B cell (primary cell): Measurements from ENCODE around the gene PRRC2A. TPM values are rescaled to one million over a fixed set of nuclear protein-coding genes. Genes with fewer than 3 reads are reported as not detected.

Source experiments
- ATAC-seq: fragments of 200-7000 bp; cut with Tn5 transposase; one replicate; pipeline ENCODE4 v1.10.0; 2021; ENCODE audit warnings: low read depth, mild to moderate bottlenecking, moderate number of reproducible peaks, moderate library complexity
- CTCF ChIA-PET: fragments of 350-600 bp; sonication (Branson Sonifier 250); formaldehyde crosslinking; loops from one replicate; lab custom pipeline; 2021; ENCODE audit warnings: antibody characterized with exemption, inconsistent platforms; lab: Charles Lee
- POLR2A ChIA-PET: fragments of 350-600 bp; sonication (Branson Sonifier 250); formaldehyde crosslinking; loops from one replicate; lab custom pipeline; 2021; ENCODE audit warnings: antibody characterized with exemption; lab: Charles Lee
- DNase-seq: peaks from one replicate; pipeline ENCODE4 v3.0.0; 2013
- H2AFZ ChIP-seq: 2 replicates; pipeline ENCODE4 v1.6.1; 2012; ENCODE audit warnings: mild to moderate bottlenecking, low read depth, low read length; ENCODE audit not compliant: insufficient read depth, poor library complexity, severe bottlenecking
- H3K27ac ChIP-seq, 2 donors: 1 replicate in 1 of 2; 2 replicates in 1 of 2; pipeline ENCODE4 v1.5.1; 2012 to 2013; ENCODE audit warnings: low read length in 2 of 2, mild to moderate bottlenecking in 2 of 2, moderate library complexity in 1 of 2
- H3K27me3 ChIP-seq, 4 experiments: fragments of 200-600 bp in 1 of 4; sonication (generic) in 1 of 4; replicated peaks in 1 of 4; 1 replicate in 2 of 4; 2 replicates in 2 of 4; pipeline versions ENCODE4 v1.6.1 to v1.7.0; 2013 to 2016; ENCODE audit warnings: low read length in 3 of 4, mild to moderate bottlenecking in 2 of 4, mixed read lengths in 1 of 4, moderate library complexity in 1 of 4; ENCODE audit not compliant: insufficient read depth in 4 of 4, control insufficient read depth in 3 of 4; ENCODE audit errors: control extremely low read depth in 1 of 4
- H3K36me3 ChIP-seq, 2 experiments: replicated peaks in 1 of 2; 1 replicate in 1 of 2; 2 replicates in 1 of 2; pipeline versions ENCODE4 v1.6.1 to v1.7.1; 2013; ENCODE audit warnings: low read length in 1 of 2; ENCODE audit not compliant: insufficient read depth in 2 of 2, control insufficient read depth in 1 of 2; ENCODE audit errors: control extremely low read depth in 1 of 2, extremely low read depth in 1 of 2
- H3K4me1 ChIP-seq, 2 donors: fragments of 200-600 bp in 1 of 2; sonication (generic) in 1 of 2; 1 replicate in 1 of 2; 2 replicates in 1 of 2; pipeline versions ENCODE4 v1.5.1 to v1.6.1; 2013 to 2017; ENCODE audit warnings: low read length in 2 of 2; ENCODE audit not compliant: control insufficient read depth in 2 of 2, insufficient read depth in 2 of 2
- H3K4me2 ChIP-seq: replicated peaks from 2 replicates; pipeline ENCODE3; 2012; ENCODE audit warnings: mild to moderate bottlenecking, low read depth, low read length; ENCODE audit not compliant: poor library complexity, severe bottlenecking
- H3K4me3 ChIP-seq, 5 experiments: fragments of 200-600 bp in 1 of 5; sonication (generic) in 1 of 5; 1 replicate in 3 of 5; 2 replicates in 2 of 5; pipeline versions ENCODE4 v1.5.1 to v1.7.0; 2011 to 2016; ENCODE audit warnings: low read length in 4 of 5, mild to moderate bottlenecking in 4 of 5, low read depth in 2 of 5, control low read depth in 1 of 5, moderate library complexity in 1 of 5; ENCODE audit not compliant: insufficient read depth in 1 of 5; ENCODE audit errors: control extremely low read depth in 1 of 5, extremely low read depth in 1 of 5
- H3K79me2 ChIP-seq: fragments of 200-600 bp; sonication (generic); one replicate; pipeline ENCODE4 v1.6.0; 2016; ENCODE audit warnings: low read length; ENCODE audit not compliant: control insufficient read depth, insufficient read depth
- H3K9ac ChIP-seq: fragments of 200-600 bp; sonication (generic); 2 replicates; pipeline ENCODE4 v1.6.1; 2017; ENCODE audit warnings: mild to moderate bottlenecking, low read length, moderate library complexity
- H3K9me3 ChIP-seq, 3 donors: one replicate each; pipeline versions ENCODE4 v1.6.1 to v1.7.1; 2013; ENCODE audit warnings: low read length in 2 of 3; ENCODE audit not compliant: control insufficient read depth in 2 of 3, insufficient read depth in 1 of 3; ENCODE audit errors: control extremely low read depth in 1 of 3
- H4K20me1 ChIP-seq: 2 replicates; pipeline ENCODE4 v1.6.0; 2012; ENCODE audit warnings: mild to moderate bottlenecking, low read length; ENCODE audit not compliant: insufficient read depth, control insufficient read depth, poor library complexity, severe bottlenecking
- H3K27ac Mint-ChIP-seq: one replicate; pipeline ENCODE4 v1.8.0; 2021; ENCODE audit warnings: mixed read lengths
- H3K27me3 Mint-ChIP-seq: one replicate; pipeline ENCODE4 v1.8.0; 2021; ENCODE audit warnings: mixed read lengths
- H3K4me1 Mint-ChIP-seq: one replicate; pipeline ENCODE4 v1.8.0; 2021; ENCODE audit warnings: mixed read lengths
- H3K4me3 Mint-ChIP-seq: one replicate; pipeline ENCODE4 v1.8.0; 2021; ENCODE audit warnings: mixed read lengths
- H3K9me3 Mint-ChIP-seq: one replicate; pipeline ENCODE4 v1.8.0; 2022; ENCODE audit warnings: mixed read lengths; ENCODE audit not compliant: insufficient read depth
- EZH2 ChIP-seq: IDR thresholded peaks from 2 replicates; pipeline ENCODE4 v1.6.1; 2012; ENCODE audit warnings: borderline replicate concordance, low read depth, mild to moderate bottlenecking, moderate library complexity, low read length; ENCODE audit not compliant: insufficient read depth, poor library complexity, severe bottlenecking
- WGBS: methylation state at CpG from one replicate; pipeline ENCODE4 v1.1.5; 2013; ENCODE audit warnings: missing lambda C conversion rate; ENCODE audit not compliant: insufficient coverage; 5-methylcytosine and 5-hydroxymethylcytosine counted together
- intact Hi-C: fragments of 100-400 bp; cut with micrococcal nuclease; formaldehyde crosslinking; loops from one replicate; pipeline ENCODE4 v1.10.0; 2022
- polyA plus RNA-seq: library from polyadenylated mRNA; depleted of rRNA; stranded (reverse); fragments of >200 nt; gene quantifications from 2 replicates; pipeline ENCODE4 v1.2.3, GENCODE V29; 2012
- total RNA-seq, 2 donors: library from RNA; stranded (reverse); fragments of 120-200 nt in 1 of 2; gene quantifications; 1 replicate in 1 of 2; 2 replicates in 1 of 2; pipeline versions ENCODE4 v1.2.3 to v1.2.4, GENCODE V29; 2013 to 2022
- TF ChIP-seq, protein P1 (sequence below): fragments of 200-600 bp; IDR thresholded peaks from one replicate; pipeline ENCODE4 v1.8.0; 2022; ENCODE audit warnings: antibody characterized with exemption, mild to moderate bottlenecking

Gene PRRC2A
- total and polyA plus RNA-seq, 2 donors (not counting 1 experiment from before 2014, with no cell fraction given), result 153 to 265 TPM

DNA sequence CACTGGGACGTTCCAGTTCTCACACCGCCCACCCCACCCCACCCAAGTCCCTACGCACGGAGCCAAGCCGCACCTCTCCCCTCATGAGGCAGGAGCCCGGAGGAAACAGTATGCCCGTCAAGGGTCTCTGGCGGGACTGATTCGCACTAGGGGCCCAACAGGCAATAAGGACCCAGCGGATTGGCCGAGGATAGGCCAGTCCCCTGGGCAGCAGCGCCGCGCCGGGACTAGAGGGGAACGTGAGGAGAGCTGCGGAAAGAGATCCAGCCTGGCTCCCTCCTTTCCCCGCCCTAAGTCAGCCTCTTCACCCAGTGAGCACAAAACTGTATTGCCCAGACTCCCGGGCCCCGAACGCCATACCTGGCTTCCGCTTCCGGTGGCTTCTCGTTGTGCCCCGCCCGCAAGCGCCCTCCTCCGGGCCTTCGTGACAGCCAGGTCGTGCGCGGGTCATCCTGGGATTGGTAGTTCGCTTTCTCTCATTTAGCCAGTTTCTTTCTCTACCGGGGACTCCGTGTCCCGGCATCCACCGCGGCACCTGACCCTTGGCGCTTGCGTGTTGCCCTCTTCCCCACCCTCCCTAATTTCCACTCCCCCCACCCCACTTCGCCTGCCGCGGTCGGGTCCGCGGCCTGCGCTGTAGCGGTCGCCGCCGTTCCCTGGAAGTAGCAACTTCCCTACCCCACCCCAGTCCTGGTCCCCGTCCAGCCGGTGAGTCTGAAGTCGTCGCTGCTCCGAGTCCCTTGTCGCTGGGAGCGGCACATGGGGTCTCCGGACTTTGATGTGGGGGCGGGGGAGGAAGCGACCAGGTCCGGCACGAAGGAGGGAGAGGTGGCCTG lies 45.2 kb downstream of the PRRC2A start, which contains the start of gene CSNK2B:
Gene CSNK2B (plus strand): TSS at position 580 of the 836 bp plus-strand sequence. CDS start 752 bp downstream, outside the sequence.
- CTCF ChIA-PET, result interaction anchor here (1.0 to 1.8 kb wide), 4 partner anchors 13 to 164 kb away, joined by 3 to 10 read pairs (median 6); partner anchors contain the start of genes ATP6V1G2 and BAG6
- Mint-ChIP-seq H3K4me1 (peaks cover 53% of the 10 kb centered on the region), H3K27ac (peak within 1 kb of the TSS; percentile 100), H3K27me3 (no peaks in the 10 kb centered on the region), H3K9me3 (no peaks in the 10 kb centered on the region), H3K4me3 (peak within 1 kb of the TSS; percentile 96)
- peak within 1 kb of the TSS; percentile 89 for H3K9ac ChIP-seq
- H3K79me2 ChIP-seq, result peaks cover 78% of the 10 kb centered on the region
- WGBS, result under 1% methylated on average over 61 of the region's 63 CpGs
- peak; percentile 98 for DNase-seq
- peaks cover 18 to 61% of the 10 kb centered on the region in 2 experiments for H3K36me3 ChIP-seq
- peaks cover 27 to 47% of the 10 kb centered on the region in 2 donors for H3K4me1 ChIP-seq
- peaks cover 23% of the 10 kb centered on the region for H4K20me1 ChIP-seq
- H3K27ac ChIP-seq, result peak within 1 kb of the TSS; percentile 96 to 98
- no peak for TF ChIP-seq EZH2
- TF ChIP-seq, protein P1, sequence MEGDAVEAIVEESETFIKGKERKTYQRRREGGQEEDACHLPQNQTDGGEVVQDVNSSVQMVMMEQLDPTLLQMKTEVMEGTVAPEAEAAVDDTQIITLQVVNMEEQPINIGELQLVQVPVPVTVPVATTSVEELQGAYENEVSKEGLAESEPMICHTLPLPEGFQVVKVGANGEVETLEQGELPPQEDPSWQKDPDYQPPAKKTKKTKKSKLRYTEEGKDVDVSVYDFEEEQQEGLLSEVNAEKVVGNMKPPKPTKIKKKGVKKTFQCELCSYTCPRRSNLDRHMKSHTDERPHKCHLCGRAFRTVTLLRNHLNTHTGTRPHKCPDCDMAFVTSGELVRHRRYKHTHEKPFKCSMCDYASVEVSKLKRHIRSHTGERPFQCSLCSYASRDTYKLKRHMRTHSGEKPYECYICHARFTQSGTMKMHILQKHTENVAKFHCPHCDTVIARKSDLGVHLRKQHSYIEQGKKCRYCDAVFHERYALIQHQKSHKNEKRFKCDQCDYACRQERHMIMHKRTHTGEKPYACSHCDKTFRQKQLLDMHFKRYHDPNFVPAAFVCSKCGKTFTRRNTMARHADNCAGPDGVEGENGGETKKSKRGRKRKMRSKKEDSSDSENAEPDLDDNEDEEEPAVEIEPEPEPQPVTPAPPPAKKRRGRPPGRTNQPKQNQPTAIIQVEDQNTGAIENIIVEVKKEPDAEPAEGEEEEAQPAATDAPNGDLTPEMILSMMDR, result no peak
- peak; percentile 87 for ATAC-seq
- H2AFZ ChIP-seq, result peak within 1 kb of the TSS; percentile 72
- intact Hi-C loops, result loop anchor here (1.0 to 5.0 kb wide), 15 partner anchors 13 to 532 kb away; partner anchors contain the start of genes ABHD16A, AGPAT1, BAG6 and CLIC1
- POLR2A ChIA-PET, result interaction anchor here (0.6 to 5.9 kb wide), 10 partner anchors 10 to 1306 kb away, joined by 3 to 57 read pairs (median 6); partner anchors contain the start of genes APOM, BAG6, CLIC1 and NEU1
- no peaks in the 10 kb centered on the region for H3K9me3 ChIP-seq
- peak within 1 kb of the TSS; percentile 58 to 98 (median 85) for H3K4me3 ChIP-seq
- H3K4me2 ChIP-seq, result peak within 1 kb of the TSS; percentile 90
- no peaks in the 10 kb centered on the region for H3K27me3 ChIP-seq
